AG04450 (cell line): Measurements from ENCODE around the gene CSE1L. TPM values are rescaled to one million over a fixed set of nuclear protein-coding genes. Genes with fewer than 3 reads are reported as not detected.
"Not testable (repeated sequence)": the region's sequence is repeated elsewhere in the genome, so short reads cannot be mapped to it uniquely, and the experiment has no call there.

Experiments used
- CTCF ChIA-PET: fragments of 300-600, 350-600 bp; formaldehyde crosslinking; extraction: SDS; loops from one replicate; lab custom pipeline; 2022; ENCODE audit warnings: antibody characterized with exemption, inconsistent platforms; lab: Charles Lee
- POLR2A ChIA-PET: fragments of 350-600 bp; formaldehyde crosslinking; extraction: SDS; loops from one replicate; lab custom pipeline; 2021; ENCODE audit warnings: antibody characterized with exemption, inconsistent platforms; lab: Yijun Ruan, JAX
- DNase-seq: peaks from one replicate; pipeline ENCODE4 v3.0.0-alpha.2; 2011; ENCODE audit warnings: low read depth, low spot score
- H3K27ac ChIP-seq: one replicate; pipeline ENCODE4 v1.5.1; 2012; ENCODE audit warnings: low read depth, low read length, control low read depth
- H3K27me3 ChIP-seq: one replicate; pipeline ENCODE4 v1.6.0; 2012; ENCODE audit warnings: low read length; ENCODE audit not compliant: control insufficient read depth, insufficient read depth
- H3K4me3 ChIP-seq: 2 replicates; pipeline ENCODE4 v1.5.1; 2011; ENCODE audit warnings: mild to moderate bottlenecking, low read depth, low read length, control low read depth
- H3K9me3 ChIP-seq: 2 replicates; pipeline ENCODE4 v1.5.1; 2012; ENCODE audit warnings: low read length; ENCODE audit not compliant: control insufficient read depth, insufficient read depth
- CTCF ChIP-seq: IDR thresholded peaks from 2 replicates; pipeline ENCODE4 v1.5.1; 2011; ENCODE audit warnings: low read depth, low read length, control low read depth, inconsistent platforms
- polyA plus RNA-seq: library from polyadenylated mRNA; depleted of rRNA; stranded (reverse); fragments of >200 nt; gene quantifications from 2 replicates; pipeline ENCODE4 v1.2.3, GENCODE V29; 2011

Gene CSE1L
- polyA plus RNA-seq, 1 experiment, result 49.3 TPM

- H3K27me3 ChIP-seq, result no peaks in the 10 kb centered on the region
- ChIA-PET CTCF (no interaction called here), POLR2A (no interaction called here)
- H3K9me3 ChIP-seq, result no peaks in the 10 kb centered on the region
- H3K4me3 ChIP-seq, result no peak overlapping the region
- TF ChIP-seq CTCF, result no peak
- DNase-seq, result no peak
- H3K27ac ChIP-seq, result no peak overlapping the region
Measured at GRCh38 chr20:49096203-49096730, 50.2 kb downstream of the CSE1L start.

GRCh38 chr20:49097159-49097558, 51.0 kb downstream of the CSE1L start:
- DNase-seq, result no peak

GRCh38 chr20:49098136-49098535, 52.0 kb downstream of the CSE1L start:
- Histone ChIP-seq H3K27ac (no peak overlapping the region), H3K9me3 (no peaks in the 10 kb centered on the region), H3K27me3 (no peaks in the 10 kb centered on the region), H3K4me3 (no peak overlapping the region)
- no peak for DNase-seq
- no peak for TF ChIP-seq CTCF
- ChIA-PET CTCF (interaction anchor here (1.4 kb wide), 1 partner anchor 119 kb away, joined by 5 read pairs; no protein-coding TSS in a partner anchor), POLR2A (no interaction called here)

More at GRCh38 chr20:49097159-49097558, 51.0 kb downstream of the CSE1L start:
- POLR2A ChIA-PET, result no interaction called here
- CTCF ChIA-PET, result no interaction called here
- Histone ChIP-seq H3K27ac (no peak overlapping the region), H3K4me3 (no peak overlapping the region), H3K27me3 (no peaks in the 10 kb centered on the region), H3K9me3 (no peaks in the 10 kb centered on the region)
- no peak for TF ChIP-seq CTCF

- H3K4me3 ChIP-seq, result no peak overlapping the region
- no peak for DNase-seq
- H3K27me3 ChIP-seq, result no peaks in the 10 kb centered on the region
- ChIA-PET POLR2A (no interaction called here), CTCF (interaction anchor here (0.5 to 1.4 kb wide), 3 partner anchors 26 to 147 kb away, joined by 4 to 5 read pairs (median 4); no protein-coding TSS in a partner anchor)
- TF ChIP-seq CTCF, result no peak
- H3K27ac ChIP-seq, result no peak overlapping the region
- no peaks in the 10 kb centered on the region for H3K9me3 ChIP-seq
Measured at GRCh38 chr20:49099011-49099410, 52.9 kb downstream of the CSE1L start.

- H3K27me3 ChIP-seq, H3K4me3 ChIP-seq, H3K9me3 ChIP-seq, DNase-seq, POLR2A ChIA-PET, H3K27ac ChIP-seq: not testable (repeated sequence)
- CTCF ChIA-PET, result interaction anchor here (1.3 kb wide), 1 partner anchor 146 kb away, joined by 4 read pairs; no protein-coding TSS in a partner anchor
Measured at GRCh38 chr20:49100292-49100691, 54.2 kb downstream of the CSE1L start.
